Measurements from ENCODE around the gene ARIH1.
"Not testable (repeated sequence)": the region's sequence is repeated elsewhere in the genome, so short reads cannot be mapped to it uniquely, and the experiment has no call there.

The ARIH1 gene

DNA sequence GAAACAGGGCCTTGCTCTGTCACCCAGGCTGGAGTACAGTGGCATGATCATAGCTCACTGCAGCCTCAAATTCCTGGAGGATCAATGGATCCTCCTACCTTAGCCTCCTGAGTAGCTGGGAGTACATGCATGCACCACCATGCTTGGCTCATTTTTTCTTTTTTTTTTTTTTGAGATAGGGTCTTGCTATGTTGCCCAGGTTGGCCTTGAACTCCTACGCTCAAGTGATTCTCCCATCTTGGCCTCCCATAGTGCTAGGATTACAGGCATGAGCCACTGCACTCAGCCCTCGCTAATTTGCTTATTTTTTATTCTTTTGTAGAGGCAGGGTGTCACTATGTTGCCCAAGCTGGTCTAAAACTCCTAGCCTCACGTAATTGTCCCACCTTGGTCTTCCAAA, 6.0 kb upstream of the ARIH1 start:
- Histone ChIP-seq H3K36me3 (ENCODE audit: control insufficient read depth in 1 of 2, insufficient read depth in 2 of 2, low read length in 2 of 2) (peaks cover 2 to 5% of the 10 kb centered on the region in 2 donors), H3K27me3 (ENCODE audit: low read depth, low read length) (no peaks in the 10 kb centered on the region), H3K4me1 (ENCODE audit: control insufficient read depth in 1 of 2, insufficient read depth in 2 of 2, low read length in 2 of 2) (peaks cover 4 to 5% of the 10 kb centered on the region in 2 donors), H3K4me3 (ENCODE audit: low read depth in 1 of 2, low read length in 2 of 2) (no peak overlapping the region), H3K27ac (ENCODE audit: low read length) (no peak overlapping the region), H3K9me3 (ENCODE audit: control insufficient read depth in 1 of 2, low read length in 2 of 2) (no peaks in the 10 kb centered on the region)

DNA sequence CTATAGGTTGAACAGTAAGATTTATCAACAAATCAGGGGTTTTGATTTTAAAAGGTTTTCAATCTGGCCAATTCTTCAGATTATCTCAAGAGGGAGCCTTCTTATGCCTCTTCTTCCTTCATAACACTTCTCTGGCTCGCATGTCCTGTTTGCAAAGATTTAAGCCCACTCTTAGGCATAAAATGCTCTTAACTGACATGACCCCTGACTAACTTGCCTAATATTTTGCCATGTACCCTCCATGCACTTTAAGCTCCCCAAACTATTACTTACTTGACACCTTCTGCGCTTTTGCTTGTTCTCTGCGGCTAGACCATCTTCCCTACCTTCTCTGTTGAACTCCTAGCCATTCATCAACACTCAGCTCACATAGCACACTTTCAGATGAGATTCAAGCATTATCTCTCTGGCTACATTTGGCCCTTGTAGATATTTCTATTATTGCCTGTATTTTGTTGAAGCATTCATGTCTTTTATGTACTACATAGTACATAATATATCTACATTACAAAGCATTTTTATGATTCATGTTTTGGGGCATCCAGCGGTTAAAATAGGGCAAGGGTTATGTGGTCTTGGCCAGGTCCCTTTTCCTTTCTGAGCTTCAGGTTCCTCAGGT, 1.0 kb upstream of the ARIH1 start:
- Histone ChIP-seq H3K36me3 (ENCODE audit: control insufficient read depth in 1 of 2, insufficient read depth in 2 of 2, low read length in 2 of 2) (peaks cover 5 to 18% of the 10 kb centered on the region in 2 donors), H3K27me3 (ENCODE audit: low read depth, low read length) (no peaks in the 10 kb centered on the region), H3K9me3 (ENCODE audit: control insufficient read depth in 1 of 2, low read length in 2 of 2) (no peaks in the 10 kb centered on the region), H3K4me1 (ENCODE audit: control insufficient read depth in 1 of 2, insufficient read depth in 2 of 2, low read length in 2 of 2) (peaks cover 22 to 29% of the 10 kb centered on the region in 2 donors), H3K27ac (ENCODE audit: low read length) (peak overlapping the region; percentile 100), H3K4me3 (ENCODE audit: low read depth in 1 of 2, low read length in 2 of 2) (peak overlapping the region; percentile 89 to 95)

DNA sequence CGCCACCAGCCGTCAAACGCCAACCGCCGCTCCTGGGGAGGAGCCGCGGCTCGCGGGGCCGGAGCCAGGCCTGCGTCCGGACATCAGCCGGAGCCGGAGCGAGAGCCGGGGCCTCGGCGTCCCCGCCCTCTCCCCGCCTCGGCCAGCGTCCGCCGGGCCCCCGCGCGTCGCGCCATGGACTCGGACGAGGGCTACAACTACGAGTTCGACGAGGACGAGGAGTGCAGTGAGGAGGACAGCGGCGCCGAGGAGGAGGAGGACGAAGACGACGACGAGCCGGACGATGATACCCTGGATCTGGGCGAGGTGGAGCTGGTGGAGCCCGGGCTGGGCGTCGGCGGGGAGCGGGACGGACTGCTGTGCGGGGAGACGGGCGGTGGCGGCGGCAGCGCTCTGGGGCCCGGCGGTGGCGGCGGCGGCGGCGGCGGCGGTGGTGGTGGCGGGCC, 359 bp downstream of the ARIH1 start:
- Histone ChIP-seq H3K27ac (ENCODE audit: low read length) (peak overlapping the region; percentile 100), H3K9me3 (ENCODE audit: control insufficient read depth in 1 of 2, low read length in 2 of 2) (no peaks in the 10 kb centered on the region), H3K27me3 (ENCODE audit: low read depth, low read length) (no peaks in the 10 kb centered on the region), H3K4me3 (ENCODE audit: low read depth in 1 of 2, low read length in 2 of 2) (peak overlapping the region; percentile 95 to 98), H3K4me1 (ENCODE audit: control insufficient read depth in 1 of 2, insufficient read depth in 2 of 2, low read length in 2 of 2) (peaks cover 22 to 40% of the 10 kb centered on the region in 2 donors), H3K36me3 (ENCODE audit: control insufficient read depth in 1 of 2, insufficient read depth in 2 of 2, low read length in 2 of 2) (peaks cover 11 to 18% of the 10 kb centered on the region in 2 donors)

DNA sequence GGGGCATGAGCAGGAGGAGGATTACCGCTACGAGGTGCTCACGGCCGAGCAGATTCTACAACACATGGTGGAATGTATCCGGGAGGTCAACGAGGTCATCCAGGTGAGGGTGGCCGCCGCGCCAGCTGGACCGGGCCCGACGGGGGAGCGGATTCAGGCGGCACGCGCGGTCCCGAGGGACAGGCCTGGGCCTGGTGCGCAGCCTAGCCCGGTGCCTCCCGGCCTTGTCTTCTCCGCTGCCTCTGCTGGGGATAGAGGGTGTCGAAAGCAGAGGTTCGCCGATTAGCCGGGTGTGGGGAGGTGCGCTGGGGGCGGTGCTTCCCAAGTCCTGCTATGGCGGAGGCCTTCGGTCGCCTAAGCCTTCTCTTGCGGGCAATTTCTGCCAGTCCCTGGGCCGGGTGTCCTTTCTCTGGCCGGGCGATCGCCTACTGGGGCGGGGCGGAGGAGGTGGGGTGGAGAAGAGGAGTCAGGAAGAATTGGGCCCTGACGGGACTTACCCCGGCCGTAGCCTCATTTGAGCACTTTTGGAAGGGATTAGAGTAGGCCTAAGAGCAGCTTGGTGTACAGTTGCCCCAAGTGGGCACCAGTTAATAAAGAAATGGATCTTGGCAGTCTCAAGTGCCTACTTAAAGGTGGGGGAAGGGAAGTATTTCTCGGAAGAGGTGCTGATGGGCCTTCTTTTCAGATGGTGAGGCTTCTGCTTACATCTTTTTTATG, 940 bp downstream of the ARIH1 start:
- Histone ChIP-seq H3K4me3 (ENCODE audit: low read depth in 1 of 2, low read length in 2 of 2) (peak overlapping the region; percentile 95 to 98), H3K36me3 (ENCODE audit: control insufficient read depth in 1 of 2, insufficient read depth in 2 of 2, low read length in 2 of 2) (peaks cover 11 to 18% of the 10 kb centered on the region in 2 donors), H3K9me3 (ENCODE audit: control insufficient read depth in 1 of 2, low read length in 2 of 2) (no peaks in the 10 kb centered on the region), H3K27ac (ENCODE audit: low read length) (peak overlapping the region; percentile 100), H3K27me3 (ENCODE audit: low read depth, low read length) (no peaks in the 10 kb centered on the region), H3K4me1 (ENCODE audit: control insufficient read depth in 1 of 2, insufficient read depth in 2 of 2, low read length in 2 of 2) (peaks cover 22 to 40% of the 10 kb centered on the region in 2 donors)

DNA sequence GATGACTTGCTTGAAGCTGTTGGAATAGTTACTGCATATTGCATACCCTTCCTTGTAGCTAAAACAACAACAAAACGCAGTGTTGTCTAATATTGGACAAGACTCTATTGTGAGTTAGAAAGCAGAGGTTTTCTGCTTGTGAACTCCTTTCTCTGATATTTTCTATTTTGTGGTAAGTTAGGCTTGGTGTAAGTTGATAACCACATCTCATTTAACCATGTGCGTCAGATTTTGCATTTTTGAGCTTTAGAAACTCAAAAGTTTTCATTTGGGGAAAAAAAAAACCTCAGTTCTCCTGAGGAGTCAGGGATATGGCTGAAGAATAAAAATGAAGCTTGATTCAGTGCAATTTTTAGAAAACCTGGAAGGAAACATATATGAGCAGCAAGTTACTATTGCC, 1.5 kb downstream of the ARIH1 start:
- peak overlapping the region; percentile 100 for H3K27ac ChIP-seq (ENCODE audit: low read length)
- H3K9me3 ChIP-seq (ENCODE audit: control insufficient read depth in 1 of 2, low read length in 2 of 2), result no peaks in the 10 kb centered on the region
- peaks cover 22 to 42% of the 10 kb centered on the region in 2 donors for H3K4me1 ChIP-seq (ENCODE audit: control insufficient read depth in 1 of 2, insufficient read depth in 2 of 2, low read length in 2 of 2)
- H3K27me3 ChIP-seq (ENCODE audit: low read depth, low read length), result no peaks in the 10 kb centered on the region
- H3K4me3 ChIP-seq (ENCODE audit: low read depth in 1 of 2, low read length in 2 of 2), result peak overlapping the region; percentile 95 to 98
- peaks cover 11 to 18% of the 10 kb centered on the region in 2 donors for H3K36me3 ChIP-seq (ENCODE audit: control insufficient read depth in 1 of 2, insufficient read depth in 2 of 2, low read length in 2 of 2)

DNA sequence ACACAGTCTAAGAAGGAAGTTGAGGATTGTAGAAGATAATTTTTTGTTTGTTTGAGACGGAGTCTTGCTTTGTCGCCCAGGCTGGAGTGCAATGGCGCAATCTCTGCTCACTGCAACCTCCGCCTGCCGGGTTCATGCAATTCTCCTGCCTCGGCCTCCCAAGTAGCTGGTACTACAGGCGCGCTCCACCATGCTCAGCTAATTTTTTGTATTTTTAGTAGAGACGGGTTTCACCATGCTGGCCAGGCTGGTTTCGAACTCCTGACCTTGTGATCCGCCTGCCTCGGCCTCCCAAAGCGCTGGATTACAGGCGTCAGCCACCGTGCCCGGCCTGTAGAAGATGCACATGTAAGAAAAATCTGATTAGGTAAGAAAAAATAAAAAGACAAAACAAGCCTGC, 2.2 kb downstream of the ARIH1 start:
- peaks cover 22 to 48% of the 10 kb centered on the region in 2 donors for H3K4me1 ChIP-seq (ENCODE audit: control insufficient read depth in 1 of 2, insufficient read depth in 2 of 2, low read length in 2 of 2)
- not testable (repeated sequence) for H3K27me3 ChIP-seq (ENCODE audit: low read depth, low read length); H3K9me3 ChIP-seq (ENCODE audit: control insufficient read depth in 1 of 2, low read length in 2 of 2)
- peak overlapping the region; percentile 100 for H3K27ac ChIP-seq (ENCODE audit: low read length)
- peak overlapping the region; percentile 95 to 98 for H3K4me3 ChIP-seq (ENCODE audit: low read depth in 1 of 2, low read length in 2 of 2)
- H3K36me3 ChIP-seq (ENCODE audit: control insufficient read depth in 1 of 2, insufficient read depth in 2 of 2, low read length in 2 of 2), result peaks cover 8 to 18% of the 10 kb centered on the region in 2 donors

DNA sequence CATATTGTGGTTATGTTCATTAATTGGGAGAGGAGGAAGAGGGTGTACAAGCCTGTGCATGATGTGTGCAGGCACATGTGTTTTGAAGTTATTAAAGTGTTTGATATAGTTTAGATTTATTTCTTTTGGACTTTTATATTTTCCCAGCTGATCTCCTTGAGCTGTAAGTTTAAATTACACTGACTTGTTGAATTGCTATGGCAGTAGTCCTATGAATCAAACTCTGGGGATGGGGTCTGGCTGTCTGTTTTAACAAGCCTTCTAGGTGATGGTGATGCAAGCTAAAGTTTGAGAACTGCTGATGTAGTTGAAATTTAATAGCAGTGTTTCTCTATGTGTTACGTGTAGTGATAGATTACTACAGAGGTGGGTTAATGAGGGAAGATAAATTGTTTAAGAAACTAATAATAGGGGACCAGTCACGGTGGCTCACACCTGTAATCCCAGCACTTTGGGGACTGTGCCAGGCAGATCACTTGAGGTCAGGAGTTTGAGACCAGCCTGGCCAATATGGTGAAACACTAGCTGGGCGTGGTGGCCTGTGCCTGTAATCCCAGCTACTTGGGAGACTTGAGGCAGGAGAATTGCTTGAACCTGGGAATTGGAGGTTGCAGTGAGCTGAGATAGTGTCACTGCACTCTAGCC, 7.0 kb downstream of the ARIH1 start:
- peaks cover 8 to 52% of the 10 kb centered on the region in 2 donors for H3K4me1 ChIP-seq (ENCODE audit: control insufficient read depth in 1 of 2, insufficient read depth in 2 of 2, low read length in 2 of 2)
- no peak overlapping the region for H3K4me3 ChIP-seq (ENCODE audit: low read depth in 1 of 2, low read length in 2 of 2)
- H3K27ac ChIP-seq (ENCODE audit: low read length), result no peak overlapping the region
- no peaks in the 10 kb centered on the region for H3K9me3 ChIP-seq (ENCODE audit: control insufficient read depth in 1 of 2, low read length in 2 of 2)
- H3K27me3 ChIP-seq (ENCODE audit: low read depth, low read length), result no peaks in the 10 kb centered on the region
- peaks cover 0 to 6% of the 10 kb centered on the region in 2 donors for H3K36me3 ChIP-seq (ENCODE audit: control insufficient read depth in 1 of 2, insufficient read depth in 2 of 2, low read length in 2 of 2)

DNA sequence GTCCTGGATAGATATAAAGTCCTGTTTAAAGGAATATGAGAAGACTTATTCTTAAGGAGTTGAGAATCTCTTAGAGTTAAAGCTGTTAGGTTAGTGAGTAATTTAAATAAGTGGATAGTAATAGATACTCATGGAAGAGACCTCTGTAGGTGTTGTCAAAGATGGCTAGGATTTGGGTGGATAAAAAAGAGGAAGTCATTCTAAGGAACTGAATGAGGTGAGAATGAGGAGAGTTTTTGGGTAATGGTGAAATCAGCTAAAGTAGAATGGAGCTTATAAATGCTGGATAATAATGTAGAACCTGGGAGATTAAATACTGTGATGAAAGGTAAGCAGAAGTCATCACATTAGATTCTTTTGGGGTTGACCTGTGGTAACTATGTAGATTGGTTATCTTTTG, 8.1 kb downstream of the ARIH1 start:
- no peak overlapping the region for H3K27ac ChIP-seq (ENCODE audit: low read length)
- peaks cover 0 to 6% of the 10 kb centered on the region in 2 donors for H3K36me3 ChIP-seq (ENCODE audit: control insufficient read depth in 1 of 2, insufficient read depth in 2 of 2, low read length in 2 of 2)
- peaks cover 2 to 51% of the 10 kb centered on the region in 2 donors for H3K4me1 ChIP-seq (ENCODE audit: control insufficient read depth in 1 of 2, insufficient read depth in 2 of 2, low read length in 2 of 2)
- H3K9me3 ChIP-seq (ENCODE audit: control insufficient read depth in 1 of 2, low read length in 2 of 2), result no peaks in the 10 kb centered on the region
- H3K27me3 ChIP-seq (ENCODE audit: low read depth, low read length), result no peaks in the 10 kb centered on the region
- no peak overlapping the region for H3K4me3 ChIP-seq (ENCODE audit: low read depth in 1 of 2, low read length in 2 of 2)

DNA sequence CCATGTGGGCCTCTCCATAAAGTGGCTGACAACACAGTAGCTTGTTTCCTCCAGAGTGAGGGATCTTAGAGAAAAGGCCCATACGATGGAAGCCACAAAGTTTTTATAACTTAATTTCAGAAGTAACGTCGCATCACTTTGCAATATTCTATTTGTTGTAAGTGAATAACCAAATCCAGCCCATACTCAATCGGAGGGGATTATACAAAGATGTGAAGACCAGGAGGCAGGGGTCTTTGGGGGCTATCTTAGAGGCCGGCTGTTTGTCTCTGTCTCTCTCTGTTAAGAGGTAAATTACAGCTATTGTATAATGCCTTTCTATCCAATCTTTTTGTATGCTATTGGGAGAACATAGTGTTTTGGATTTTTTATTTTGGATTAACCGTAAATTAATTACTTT, 9.1 kb downstream of the ARIH1 start:
- no peaks in the 10 kb centered on the region for H3K27me3 ChIP-seq (ENCODE audit: low read depth, low read length)
- H3K4me3 ChIP-seq (ENCODE audit: low read depth in 1 of 2, low read length in 2 of 2), result no peak overlapping the region
- H3K27ac ChIP-seq (ENCODE audit: low read length), result no peak overlapping the region
- peaks cover 5 to 49% of the 10 kb centered on the region in 2 donors for H3K4me1 ChIP-seq (ENCODE audit: control insufficient read depth in 1 of 2, insufficient read depth in 2 of 2, low read length in 2 of 2)
- H3K9me3 ChIP-seq (ENCODE audit: control insufficient read depth in 1 of 2, low read length in 2 of 2), result no peaks in the 10 kb centered on the region
- H3K36me3 ChIP-seq (ENCODE audit: control insufficient read depth in 1 of 2, insufficient read depth in 2 of 2, low read length in 2 of 2), result peaks cover 0 to 5% of the 10 kb centered on the region in 2 donors

DNA sequence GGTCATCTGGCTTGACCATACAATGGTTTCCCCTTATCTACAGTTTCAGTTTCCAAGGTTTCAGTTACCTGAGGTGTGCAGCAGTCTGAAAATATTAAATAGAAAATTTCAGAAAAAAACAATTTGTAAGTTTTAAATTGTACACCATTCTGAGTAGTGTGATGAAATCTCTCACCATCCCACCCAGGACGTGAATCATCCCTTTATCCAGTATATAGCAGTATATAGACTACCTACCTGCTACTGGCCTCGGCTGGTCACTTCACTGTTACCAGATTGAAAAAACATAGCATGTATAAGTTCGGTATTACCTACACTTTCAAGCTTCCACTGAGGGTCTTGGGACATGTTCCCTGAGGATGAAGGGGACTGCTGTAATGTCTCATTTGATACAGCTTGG, 12.0 kb downstream of the ARIH1 start:
- H3K27ac ChIP-seq (ENCODE audit: low read length), result no peak overlapping the region
- no peaks in the 10 kb centered on the region for H3K36me3 ChIP-seq (ENCODE audit: control insufficient read depth in 1 of 2, insufficient read depth in 2 of 2, low read length in 2 of 2)
- no peaks in the 10 kb centered on the region for H3K9me3 ChIP-seq (ENCODE audit: control insufficient read depth in 1 of 2, low read length in 2 of 2)
- no peaks in the 10 kb centered on the region for H3K27me3 ChIP-seq (ENCODE audit: low read depth, low read length)
- peaks cover 5 to 48% of the 10 kb centered on the region in 2 donors for H3K4me1 ChIP-seq (ENCODE audit: control insufficient read depth in 1 of 2, insufficient read depth in 2 of 2, low read length in 2 of 2)
- H3K4me3 ChIP-seq (ENCODE audit: low read depth in 1 of 2, low read length in 2 of 2), result no peak overlapping the region

DNA sequence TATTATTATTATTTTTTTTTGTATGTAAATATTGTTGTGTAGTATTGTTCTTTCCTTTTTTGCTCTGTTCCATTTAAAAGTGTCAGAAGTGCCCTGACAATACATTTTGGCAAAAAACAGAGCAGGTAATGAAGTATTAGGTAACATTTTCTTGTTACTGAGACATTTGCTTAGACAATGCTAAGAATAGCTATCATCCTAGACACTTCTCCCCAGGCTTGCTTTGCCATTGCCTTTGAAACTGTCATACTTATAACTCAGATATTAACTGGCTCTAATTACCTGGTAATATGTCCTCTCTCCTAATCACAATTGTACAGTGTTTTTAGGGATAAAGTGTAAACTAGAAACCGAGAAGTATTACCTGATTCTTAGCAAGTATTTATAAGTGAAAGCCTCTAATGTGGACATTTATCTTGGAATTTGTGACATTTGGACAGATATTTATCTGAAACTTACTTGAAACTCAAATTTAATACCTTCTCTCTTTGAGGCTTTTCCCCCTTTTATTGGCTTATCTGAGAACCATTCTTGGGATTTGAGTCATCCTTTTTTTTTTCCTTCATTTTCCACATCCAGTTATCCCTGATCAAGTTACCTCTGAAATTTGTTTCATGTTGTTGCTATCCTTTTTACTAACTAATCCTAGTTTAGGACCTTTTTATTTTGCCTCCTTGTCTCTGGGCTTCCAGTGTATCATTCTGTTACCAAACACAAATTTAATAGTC, 13.1 kb downstream of the ARIH1 start:
- Histone ChIP-seq H3K27ac (ENCODE audit: low read length) (no peak overlapping the region), H3K4me3 (ENCODE audit: low read depth in 1 of 2, low read length in 2 of 2) (no peak overlapping the region), H3K9me3 (ENCODE audit: control insufficient read depth in 1 of 2, low read length in 2 of 2) (no peaks in the 10 kb centered on the region), H3K27me3 (ENCODE audit: low read depth, low read length) (no peaks in the 10 kb centered on the region), H3K4me1 (ENCODE audit: control insufficient read depth in 1 of 2, insufficient read depth in 2 of 2, low read length in 2 of 2) (peaks cover 9 to 48% of the 10 kb centered on the region in 2 donors), H3K36me3 (ENCODE audit: control insufficient read depth in 1 of 2, insufficient read depth in 2 of 2, low read length in 2 of 2) (no peaks in the 10 kb centered on the region)

Measured in muscle layer of duodenum (tissue), 2 donors.